Endothelial cell (in vitro differentiated cells): ENCODE data around the gene GNA12. TPM values are rescaled to one million over a fixed set of nuclear protein-coding genes. Genes with fewer than 3 reads are reported as not detected.
A peak's percentile ranks its signal among the peaks of the same experiment; 100 is the strongest.

Experiments
- DNase-seq: peaks from one replicate; pipeline ENCODE4 v3.0.0; 2021; ENCODE audit warnings: low spot score
- H3K27ac Mint-ChIP-seq: one replicate; pipeline ENCODE4 v1.8.0; 2021; ENCODE audit warnings: mixed read lengths, inconsistent platforms; ENCODE audit not compliant: unreplicated experiment
- H3K27me3 Mint-ChIP-seq: one replicate; pipeline ENCODE4 v1.8.0; 2021; ENCODE audit warnings: mild to moderate bottlenecking, moderate library complexity, mixed read lengths, inconsistent platforms; ENCODE audit not compliant: unreplicated experiment
- H3K36me3 Mint-ChIP-seq: one replicate; pipeline ENCODE4 v1.8.0; 2021; ENCODE audit warnings: mild to moderate bottlenecking, low read depth, mixed read lengths, inconsistent platforms; ENCODE audit not compliant: unreplicated experiment
- H3K4me1 Mint-ChIP-seq: one replicate; pipeline ENCODE4 v1.8.0; 2021; ENCODE audit warnings: mild to moderate bottlenecking, mixed read lengths, inconsistent platforms; ENCODE audit not compliant: unreplicated experiment
- H3K4me3 Mint-ChIP-seq: one replicate; pipeline ENCODE4 v1.8.0; 2021; ENCODE audit warnings: mild to moderate bottlenecking, mixed read lengths, inconsistent platforms; ENCODE audit not compliant: unreplicated experiment
- H3K9me3 Mint-ChIP-seq: one replicate; pipeline ENCODE4 v1.8.0; 2021; ENCODE audit warnings: mixed read lengths, inconsistent platforms; ENCODE audit not compliant: unreplicated experiment
- total RNA-seq: library from RNA; stranded (reverse); fragmentation: NEBNext Ultra II Directional; extraction: Animal tissue kit (Norgen Biotek cat#: 25700); gene quantifications from one replicate; pipeline ENCODE4 v1.2.1, GENCODE V29; 2021; ENCODE audit not compliant: unreplicated experiment
- TF ChIP-seq, protein P1 (sequence below): fragments of 200-600 bp; sonication (generic); IDR thresholded peaks from one replicate; pipeline ENCODE4 v1.5.0; 2021; ENCODE audit warnings: antibody characterized with exemption; ENCODE audit not compliant: unreplicated experiment

The GNA12 gene
- total RNA-seq, 1 donor from 2014 or later, result 105 TPM

GRCh38 chr7:2787251-2787951 lies 56.7 kb downstream of the GNA12 start:
- peaks cover 35% of the 10 kb centered on the region for H3K36me3 Mint-ChIP-seq
- H3K27me3 Mint-ChIP-seq, result peaks cover 7% of the 10 kb centered on the region
- H3K4me3 Mint-ChIP-seq, result no peak overlapping the region
- DNase-seq, result no peak
- no peak overlapping the region for H3K27ac Mint-ChIP-seq
- TF ChIP-seq, protein P1, sequence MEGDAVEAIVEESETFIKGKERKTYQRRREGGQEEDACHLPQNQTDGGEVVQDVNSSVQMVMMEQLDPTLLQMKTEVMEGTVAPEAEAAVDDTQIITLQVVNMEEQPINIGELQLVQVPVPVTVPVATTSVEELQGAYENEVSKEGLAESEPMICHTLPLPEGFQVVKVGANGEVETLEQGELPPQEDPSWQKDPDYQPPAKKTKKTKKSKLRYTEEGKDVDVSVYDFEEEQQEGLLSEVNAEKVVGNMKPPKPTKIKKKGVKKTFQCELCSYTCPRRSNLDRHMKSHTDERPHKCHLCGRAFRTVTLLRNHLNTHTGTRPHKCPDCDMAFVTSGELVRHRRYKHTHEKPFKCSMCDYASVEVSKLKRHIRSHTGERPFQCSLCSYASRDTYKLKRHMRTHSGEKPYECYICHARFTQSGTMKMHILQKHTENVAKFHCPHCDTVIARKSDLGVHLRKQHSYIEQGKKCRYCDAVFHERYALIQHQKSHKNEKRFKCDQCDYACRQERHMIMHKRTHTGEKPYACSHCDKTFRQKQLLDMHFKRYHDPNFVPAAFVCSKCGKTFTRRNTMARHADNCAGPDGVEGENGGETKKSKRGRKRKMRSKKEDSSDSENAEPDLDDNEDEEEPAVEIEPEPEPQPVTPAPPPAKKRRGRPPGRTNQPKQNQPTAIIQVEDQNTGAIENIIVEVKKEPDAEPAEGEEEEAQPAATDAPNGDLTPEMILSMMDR, result no peak
- H3K9me3 Mint-ChIP-seq, result no peaks in the 10 kb centered on the region
- H3K4me1 Mint-ChIP-seq, result peaks cover 27% of the 10 kb centered on the region

- Mint-ChIP-seq H3K36me3 (peaks cover 30% of the 10 kb centered on the region), H3K27ac (no peak overlapping the region)
Observed at GRCh38 chr7:2786607-2787116, 57.4 kb downstream of the GNA12 start.

DNA sequence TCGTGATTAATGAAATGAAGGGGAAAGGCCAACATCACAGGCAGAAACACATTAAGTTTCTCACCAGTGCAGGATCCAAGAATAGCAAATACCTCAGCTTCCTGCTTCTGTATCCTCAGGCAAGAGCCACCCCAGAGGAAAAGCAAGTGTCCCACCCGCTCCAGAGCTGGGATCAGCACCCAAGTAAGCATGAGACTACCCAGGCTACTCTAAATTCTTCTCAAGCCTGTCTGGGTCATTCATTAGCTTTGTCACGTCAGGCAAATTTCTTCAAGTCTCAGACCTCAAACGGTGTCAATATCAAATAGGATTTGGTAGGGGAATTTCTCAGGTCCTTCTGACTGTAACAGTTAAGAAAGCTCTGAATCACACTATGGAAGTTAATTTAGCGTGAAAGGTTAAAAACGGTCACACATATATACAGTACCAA lies 59.0 kb downstream of the GNA12 start:
- TF ChIP-seq, protein P1, result no peak
- Mint-ChIP-seq H3K4me1 (peaks cover 15% of the 10 kb centered on the region), H3K27ac (peak overlapping the region; percentile 39), H3K27me3 (peaks cover 4% of the 10 kb centered on the region), H3K9me3 (no peaks in the 10 kb centered on the region), H3K4me3 (no peak overlapping the region), H3K36me3 (peaks cover 25% of the 10 kb centered on the region)
- no peak for DNase-seq

More at GRCh38 chr7:2786607-2787116, 57.4 kb downstream of the GNA12 start:
- Mint-ChIP-seq H3K27me3 (peaks cover 4% of the 10 kb centered on the region), H3K9me3 (no peaks in the 10 kb centered on the region), H3K4me3 (no peak overlapping the region), H3K4me1 (peaks cover 21% of the 10 kb centered on the region)
- TF ChIP-seq, protein P1, result no peak
- DNase-seq, result no peak

DNA sequence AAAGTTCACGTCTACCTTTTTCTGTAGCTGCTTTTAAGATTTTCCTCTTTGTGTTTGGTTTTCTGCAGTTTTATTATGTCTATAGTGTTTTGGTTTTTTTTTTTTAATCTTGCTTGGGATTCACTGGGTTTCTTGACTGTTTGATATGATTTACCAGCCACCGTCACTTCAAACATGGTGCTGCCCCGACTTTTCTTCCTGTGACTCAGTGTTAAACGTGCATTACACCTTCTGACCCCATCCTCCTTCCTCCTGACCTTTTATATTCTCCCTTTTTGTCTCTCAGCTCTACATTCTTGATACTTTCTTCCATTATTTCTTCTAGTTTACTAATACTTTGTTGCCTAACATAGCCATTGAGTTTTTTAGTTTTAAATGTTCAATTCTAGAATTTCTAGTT lies 61.5 kb downstream of the GNA12 start:
- TF ChIP-seq, protein P1, result no peak
- DNase-seq, result no peak
- Mint-ChIP-seq H3K9me3 (no peaks in the 10 kb centered on the region), H3K27me3 (peaks cover 4% of the 10 kb centered on the region), H3K4me1 (peaks cover 15% of the 10 kb centered on the region), H3K4me3 (no peak overlapping the region), H3K36me3 (peaks cover 25% of the 10 kb centered on the region), H3K27ac (no peak overlapping the region)

GRCh38 chr7:2782121-2782520 lies 62.0 kb downstream of the GNA12 start:
- TF ChIP-seq, protein P1, result no peak
- Mint-ChIP-seq H3K27me3 (peaks cover 4% of the 10 kb centered on the region), H3K4me1 (peaks cover 19% of the 10 kb centered on the region), H3K9me3 (no peaks in the 10 kb centered on the region), H3K36me3 (peaks cover 30% of the 10 kb centered on the region), H3K4me3 (no peak overlapping the region), H3K27ac (no peak overlapping the region)
- DNase-seq, result no peak
